HepG2 (cell line): ENCODE data around the gene HTR7. TPM values are rescaled to one million over a fixed set of nuclear protein-coding genes. Genes with fewer than 3 reads are reported as not detected.

Experiments used
- E2F1 ChIP-seq: sonication (generic); formaldehyde crosslinking; IDR thresholded peaks from 2 replicates; pipeline ENCODE4 v1.5.0; 2020; ENCODE audit warnings: missing genetic modification reagents
- FOXJ3 ChIP-seq: sonication (generic); formaldehyde crosslinking; IDR thresholded peaks from 2 replicates; pipeline ENCODE4 v1.4.0; 2020; ENCODE audit warnings: missing genetic modification reagents, mild to moderate bottlenecking, borderline replicate concordance
- HNRNPH1 ChIP-seq: fragments of 200-400 bp; formaldehyde crosslinking; optimal IDR thresholded peaks from 2 replicates; pipeline ENCODE3; 2017; ENCODE audit warnings: mild to moderate bottlenecking, low read depth, low read length
- MED13 ChIP-seq: sonication (generic); formaldehyde crosslinking; IDR thresholded peaks from 2 replicates; pipeline ENCODE4 v1.5.0; 2020; ENCODE audit warnings: missing genetic modification reagents
- POLR2AphosphoS5 ChIP-seq: IDR thresholded peaks from 2 replicates; pipeline ENCODE4 v1.6.1; 2012; ENCODE audit warnings: low read depth, low read length
- ZMYM2 ChIP-seq: sonication (generic); formaldehyde crosslinking; IDR thresholded peaks from 2 replicates; pipeline ENCODE4 v1.8.0; 2022; ENCODE audit warnings: mild to moderate bottlenecking, missing genetic modification reagents
- ZNF260 ChIP-seq: sonication (generic); formaldehyde crosslinking; IDR thresholded peaks from 2 replicates; pipeline ENCODE4 v1.4.0; 2020; ENCODE audit warnings: missing genetic modification reagents, low read depth, mild to moderate bottlenecking, borderline replicate concordance
- ZNF292 ChIP-seq: sonication (generic); formaldehyde crosslinking; IDR thresholded peaks from 2 replicates; pipeline ENCODE4 v1.8.1; 2022; ENCODE audit warnings: mild to moderate bottlenecking, low read depth, missing genetic modification reagents, borderline replicate concordance
- ZSCAN20 ChIP-seq: sonication (generic); formaldehyde crosslinking; IDR thresholded peaks from 2 replicates; pipeline ENCODE4 v1.4.0; 2020; ENCODE audit warnings: missing genetic modification reagents, mild to moderate bottlenecking, borderline replicate concordance
- polyA plus RNA-seq, 8 experiments: library from polyadenylated mRNA; depleted of rRNA in 3 of 8; stranded (reverse) in 7 of 8; unstranded in 1 of 8; fragments of >200 nt; fragmentation: Illumina TruSeq in 4 of 8; extraction: Trizol in 4 of 8; gene quantifications; 2 replicates each; pipeline versions ENCODE4 v1.2.1 to v1.2.3, GENCODE V29; 2011 to 2016; ENCODE audit warnings: low read depth in 4 of 8, missing spikeins in 1 of 8, mixed read lengths in 1 of 8; ENCODE audit not compliant: insufficient read depth in 1 of 8
- total RNA-seq, 5 experiments: library from RNA; depleted of rRNA; stranded (reverse); fragments of >200 nt; fragmentation: Illumina TruSeq; extraction: Trizol; gene quantifications; 2 replicates each; pipeline ENCODE4 v1.2.3, GENCODE V29; 2016; ENCODE audit warnings: low read depth in 1 of 5
- TF ChIP-seq, protein P1 (sequence below): sonication (generic); formaldehyde crosslinking; IDR thresholded peaks from one replicate; pipeline ENCODE4 v1.5.1; 2020; ENCODE audit warnings: mild to moderate bottlenecking, missing genetic modification reagents; ENCODE audit errors: not compliant biosample characterization
- TF ChIP-seq, protein P2 (sequence below): sonication (generic); formaldehyde crosslinking; IDR thresholded peaks from 2 replicates; pipeline ENCODE4 v1.5.1; 2020; ENCODE audit warnings: missing genetic modification reagents, mild to moderate bottlenecking, borderline replicate concordance

The HTR7 gene
- total and polyA plus RNA-seq, 2 of the 13 experiments (the other 11 are each of a cell fraction or from before 2014, with no cell fraction given): 0.04 TPM; not detected in 1

DNA sequence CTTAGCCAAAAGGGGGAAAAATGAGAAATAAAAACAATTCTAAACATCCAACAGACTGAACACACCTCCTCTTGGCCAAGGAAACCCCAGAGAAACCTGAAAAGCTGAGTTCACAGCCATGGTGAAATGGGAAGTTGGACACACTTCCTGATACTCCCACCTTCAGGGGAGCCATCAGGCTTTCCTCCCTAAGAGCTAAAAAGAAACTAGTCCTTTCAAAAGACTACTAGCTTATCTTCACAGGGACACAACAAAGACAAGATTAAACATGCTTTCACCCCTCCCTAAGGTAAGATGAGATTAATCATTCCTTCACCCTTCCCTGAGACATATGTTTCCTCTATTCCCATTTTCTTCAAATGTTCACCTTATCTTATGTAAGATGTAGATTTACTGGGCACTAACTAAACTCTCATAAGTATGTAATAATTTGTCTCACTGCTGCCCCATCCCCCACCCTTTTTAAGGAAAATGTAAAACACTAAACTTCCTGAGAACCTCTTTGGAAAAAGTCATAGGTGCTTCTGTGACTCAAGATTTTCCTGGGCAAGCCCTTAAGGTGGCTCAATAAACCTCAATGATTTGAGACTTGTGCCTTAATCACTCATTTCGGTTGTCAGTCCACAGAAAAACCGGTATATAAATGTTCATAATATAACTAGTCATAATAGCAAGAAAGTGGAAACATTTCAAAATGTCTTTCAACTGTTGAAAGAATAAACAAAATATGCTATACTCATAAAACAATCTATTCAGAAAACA is 40.5 kb downstream of the HTR7 start (continued):
- TF ChIP-seq, protein P1, sequence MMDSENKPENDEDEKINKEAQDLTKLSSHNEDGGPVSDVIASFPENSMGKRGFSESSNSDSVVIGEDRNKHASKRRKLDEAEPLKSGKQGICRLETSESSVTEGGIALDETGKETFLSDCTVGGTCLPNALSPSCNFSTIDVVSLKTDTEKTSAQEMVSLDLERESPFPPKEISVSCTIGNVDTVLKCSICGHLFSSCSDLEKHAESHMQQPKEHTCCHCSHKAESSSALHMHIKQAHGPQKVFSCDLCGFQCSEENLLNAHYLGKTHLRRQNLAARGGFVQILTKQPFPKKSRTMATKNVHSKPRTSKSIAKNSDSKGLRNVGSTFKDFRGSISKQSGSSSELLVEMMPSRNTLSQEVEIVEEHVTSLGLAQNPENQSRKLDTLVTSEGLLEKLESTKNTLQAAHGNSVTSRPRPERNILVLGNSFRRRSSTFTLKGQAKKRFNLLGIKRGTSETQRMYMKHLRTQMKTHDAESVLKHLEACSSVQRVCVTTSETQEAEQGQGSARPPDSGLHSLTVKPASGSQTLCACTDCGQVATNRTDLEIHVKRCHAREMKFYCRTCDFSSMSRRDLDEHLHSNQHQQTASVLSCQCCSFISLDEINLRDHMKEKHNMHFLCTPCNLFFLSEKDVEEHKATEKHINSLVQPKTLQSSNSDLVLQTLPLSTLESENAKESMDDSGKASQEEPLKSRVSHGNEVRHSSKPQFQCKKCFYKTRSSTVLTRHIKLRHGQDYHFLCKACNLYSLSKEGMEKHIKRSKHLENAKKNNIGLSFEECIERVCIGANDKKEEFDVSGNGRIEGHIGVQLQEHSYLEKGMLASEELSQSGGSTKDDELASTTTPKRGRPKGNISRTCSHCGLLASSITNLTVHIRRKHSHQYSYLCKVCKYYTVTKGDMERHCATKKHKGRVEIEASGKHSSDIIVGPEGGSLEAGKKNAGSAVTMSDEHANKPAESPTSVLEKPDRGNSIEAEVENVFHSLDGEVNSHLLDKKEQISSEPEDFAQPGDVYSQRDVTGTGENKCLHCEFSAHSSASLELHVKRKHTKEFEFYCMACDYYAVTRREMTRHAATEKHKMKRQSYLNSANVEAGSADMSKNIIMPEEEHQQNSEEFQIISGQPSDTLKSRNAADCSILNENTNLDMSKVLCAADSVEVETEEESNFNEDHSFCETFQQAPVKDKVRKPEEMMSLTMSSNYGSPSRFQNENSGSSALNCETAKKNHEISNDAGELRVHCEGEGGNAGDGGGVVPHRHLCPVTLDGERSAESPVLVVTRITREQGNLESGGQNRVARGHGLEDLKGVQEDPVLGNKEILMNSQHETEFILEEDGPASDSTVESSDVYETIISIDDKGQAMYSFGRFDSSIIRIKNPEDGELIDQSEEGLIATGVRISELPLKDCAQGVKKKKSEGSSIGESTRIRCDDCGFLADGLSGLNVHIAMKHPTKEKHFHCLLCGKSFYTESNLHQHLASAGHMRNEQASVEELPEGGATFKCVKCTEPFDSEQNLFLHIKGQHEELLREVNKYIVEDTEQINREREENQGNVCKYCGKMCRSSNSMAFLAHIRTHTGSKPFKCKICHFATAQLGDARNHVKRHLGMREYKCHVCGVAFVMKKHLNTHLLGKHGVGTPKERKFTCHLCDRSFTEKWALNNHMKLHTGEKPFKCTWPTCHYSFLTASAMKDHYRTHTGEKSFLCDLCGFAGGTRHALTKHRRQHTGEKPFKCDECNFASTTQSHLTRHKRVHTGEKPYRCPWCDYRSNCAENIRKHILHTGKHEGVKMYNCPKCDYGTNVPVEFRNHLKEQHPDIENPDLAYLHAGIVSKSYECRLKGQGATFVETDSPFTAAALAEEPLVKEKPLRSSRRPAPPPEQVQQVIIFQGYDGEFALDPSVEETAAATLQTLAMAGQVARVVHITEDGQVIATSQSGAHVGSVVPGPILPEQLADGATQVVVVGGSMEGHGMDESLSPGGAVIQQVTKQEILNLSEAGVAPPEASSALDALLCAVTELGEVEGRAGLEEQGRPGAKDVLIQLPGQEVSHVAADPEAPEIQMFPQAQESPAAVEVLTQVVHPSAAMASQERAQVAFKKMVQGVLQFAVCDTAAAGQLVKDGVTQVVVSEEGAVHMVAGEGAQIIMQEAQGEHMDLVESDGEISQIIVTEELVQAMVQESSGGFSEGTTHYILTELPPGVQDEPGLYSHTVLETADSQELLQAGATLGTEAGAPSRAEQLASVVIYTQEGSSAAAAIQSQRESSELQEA (CRISPR knock-in tag): no peak
- TF ChIP-seq POLR2AphosphoS5: no peak
- no peak for TF ChIP-seq HNRNPH1
- TF ChIP-seq, protein P2, sequence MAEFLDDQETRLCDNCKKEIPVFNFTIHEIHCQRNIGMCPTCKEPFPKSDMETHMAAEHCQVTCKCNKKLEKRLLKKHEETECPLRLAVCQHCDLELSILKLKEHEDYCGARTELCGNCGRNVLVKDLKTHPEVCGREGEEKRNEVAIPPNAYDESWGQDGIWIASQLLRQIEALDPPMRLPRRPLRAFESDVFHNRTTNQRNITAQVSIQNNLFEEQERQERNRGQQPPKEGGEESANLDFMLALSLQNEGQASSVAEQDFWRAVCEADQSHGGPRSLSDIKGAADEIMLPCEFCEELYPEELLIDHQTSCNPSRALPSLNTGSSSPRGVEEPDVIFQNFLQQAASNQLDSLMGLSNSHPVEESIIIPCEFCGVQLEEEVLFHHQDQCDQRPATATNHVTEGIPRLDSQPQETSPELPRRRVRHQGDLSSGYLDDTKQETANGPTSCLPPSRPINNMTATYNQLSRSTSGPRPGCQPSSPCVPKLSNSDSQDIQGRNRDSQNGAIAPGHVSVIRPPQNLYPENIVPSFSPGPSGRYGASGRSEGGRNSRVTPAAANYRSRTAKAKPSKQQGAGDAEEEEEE (CRISPR knock-in tag): no peak
- no peak for TF ChIP-seq E2F1 (CRISPR knock-in tag)
- TF ChIP-seq ZNF260 (CRISPR knock-in tag): no peak
- TF ChIP-seq ZNF292 (CRISPR knock-in tag): no peak
- no peak for TF ChIP-seq MED13 (CRISPR knock-in tag)
- TF ChIP-seq ZMYM2 (CRISPR knock-in tag): no peak
- TF ChIP-seq ZSCAN20: no peak
- no peak for TF ChIP-seq FOXJ3 (CRISPR knock-in tag)
- TF ChIP-seq, all 625 proteins: peak for 0
